SU-DHL-6 (cell line): ENCODE data around the gene AKAP11.

Experiments
- EZH2phosphoT487 ChIP-seq: fragments of 200-600 bp; sonication (generic), shearing (Covaris generic); conservative IDR thresholded peaks from 2 replicates; pipeline ENCODE4 v1.6.1; 2018; ENCODE audit warnings: mild to moderate bottlenecking, antibody characterized with exemption, low read length, moderate library complexity, mixed read lengths
- TF ChIP-seq, protein P1 (sequence below): fragments of 200-600 bp; sonication (generic); IDR thresholded peaks from one replicate; pipeline ENCODE4 v1.5.1; 2017; ENCODE audit warnings: antibody characterized with exemption, mild to moderate bottlenecking, low read length, moderate library complexity; ENCODE audit not compliant: insufficient read depth, poor library complexity, severe bottlenecking

DNA sequence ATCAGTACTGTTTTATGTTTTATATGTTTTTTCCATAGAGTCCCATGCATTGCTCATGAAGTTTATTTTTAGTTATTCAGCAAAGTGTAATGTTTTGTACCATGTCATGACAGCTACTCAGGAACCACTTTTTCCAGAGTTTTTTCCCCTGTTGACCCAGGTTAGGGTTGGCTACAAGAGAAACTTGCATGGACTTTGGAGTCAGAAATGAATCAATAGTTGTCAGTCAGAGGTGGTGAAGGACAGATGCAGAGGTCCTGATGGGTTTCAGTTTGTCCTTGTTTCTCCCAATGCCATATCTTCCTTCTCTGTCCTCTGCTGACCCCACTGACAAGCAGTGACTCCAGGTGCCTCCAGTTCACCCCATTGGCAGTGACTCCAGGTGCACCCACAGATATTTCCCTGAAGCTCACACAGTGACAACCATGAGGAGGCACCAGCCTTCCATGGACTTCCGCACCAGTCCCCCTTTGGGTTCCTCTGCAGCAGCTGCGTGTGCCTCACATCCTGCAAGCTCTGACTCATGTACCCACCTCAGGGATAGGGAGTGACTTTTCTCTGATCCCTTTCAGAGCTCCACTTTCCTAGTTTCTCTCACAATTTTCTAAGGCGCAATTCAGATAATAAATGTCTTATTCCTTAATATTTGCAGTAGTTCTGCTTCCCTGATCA is 92.1 kb downstream of the AKAP11 start:
- TF ChIP-seq, protein P1, sequence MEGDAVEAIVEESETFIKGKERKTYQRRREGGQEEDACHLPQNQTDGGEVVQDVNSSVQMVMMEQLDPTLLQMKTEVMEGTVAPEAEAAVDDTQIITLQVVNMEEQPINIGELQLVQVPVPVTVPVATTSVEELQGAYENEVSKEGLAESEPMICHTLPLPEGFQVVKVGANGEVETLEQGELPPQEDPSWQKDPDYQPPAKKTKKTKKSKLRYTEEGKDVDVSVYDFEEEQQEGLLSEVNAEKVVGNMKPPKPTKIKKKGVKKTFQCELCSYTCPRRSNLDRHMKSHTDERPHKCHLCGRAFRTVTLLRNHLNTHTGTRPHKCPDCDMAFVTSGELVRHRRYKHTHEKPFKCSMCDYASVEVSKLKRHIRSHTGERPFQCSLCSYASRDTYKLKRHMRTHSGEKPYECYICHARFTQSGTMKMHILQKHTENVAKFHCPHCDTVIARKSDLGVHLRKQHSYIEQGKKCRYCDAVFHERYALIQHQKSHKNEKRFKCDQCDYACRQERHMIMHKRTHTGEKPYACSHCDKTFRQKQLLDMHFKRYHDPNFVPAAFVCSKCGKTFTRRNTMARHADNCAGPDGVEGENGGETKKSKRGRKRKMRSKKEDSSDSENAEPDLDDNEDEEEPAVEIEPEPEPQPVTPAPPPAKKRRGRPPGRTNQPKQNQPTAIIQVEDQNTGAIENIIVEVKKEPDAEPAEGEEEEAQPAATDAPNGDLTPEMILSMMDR: no peak
- TF ChIP-seq EZH2phosphoT487: no peak
